ENCODE data around the gene TESK2. TPM values are rescaled to one million over a fixed set of nuclear protein-coding genes. Genes with fewer than 3 reads are reported as not detected.

The TESK2 gene
- total RNA-seq, 1 donor from 2014 or later = 12.3 TPM

GRCh38 chr1:45304311-45305081 is 186.5 kb downstream of the TESK2 start:
- DNase-seq (ENCODE audit: low spot score) = peak; percentile 62

GRCh38 chr1:45303520-45304310 is 187.2 kb downstream of the TESK2 start:
- DNase-seq (ENCODE audit: low spot score) = peak; percentile 99

GRCh38 chr1:45302505-45303150 is 188.3 kb downstream of the TESK2 start:
- no peak for DNase-seq (ENCODE audit: low spot score)

- no peak for DNase-seq (ENCODE audit: low spot score)
These were observed 190.3 kb downstream of the TESK2 start for GRCh38 chr1:45300669-45300997.

GRCh38 chr1:45299981-45300668 is 190.8 kb downstream of the TESK2 start:
- no peak for DNase-seq (ENCODE audit: low spot score)

GRCh38 chr1:45299296-45299695 is 191.7 kb downstream of the TESK2 start:
- DNase-seq (ENCODE audit: low spot score) = no peak

GRCh38 chr1:45297666-45298356 is 193.2 kb downstream of the TESK2 start:
- no peak for DNase-seq (ENCODE audit: low spot score)

Other genes with a start within 250 kb of the TESK2 start
- 2.3 TPM for gene HPDL, start 164.3 kb downstream of the TESK2 start, total RNA-seq
- gene TOE1, start 151.0 kb downstream of the TESK2 start, total RNA-seq = 11.8 TPM
- gene MUTYH, start 150.7 kb downstream of the TESK2 start, total RNA-seq = 34.2 TPM
- gene CCDC163, start 8.9 kb upstream of the TESK2 start, total RNA-seq = 3.2 TPM
- gene MMACHC, start 9.1 kb upstream of the TESK2 start, total RNA-seq = 9.7 TPM
- gene PRDX1, start 30.7 kb upstream of the TESK2 start, total RNA-seq = 351 TPM
- 120 TPM for gene AKR1A1, start 59.7 kb upstream of the TESK2 start, total RNA-seq
- gene NASP, start 92.9 kb upstream of the TESK2 start, total RNA-seq = 82.1 TPM
- gene CCDC17, start 132.9 kb upstream of the TESK2 start, total RNA-seq = 2.4 TPM
- 134 TPM for gene GPBP1L1, start 195.4 kb upstream of the TESK2 start, total RNA-seq
- gene TMEM69, start 197.0 kb upstream of the TESK2 start, total RNA-seq = 31.2 TPM